GM19324 (cell line): Measurements from ENCODE around the gene KLK1.
A peak's percentile ranks its signal among the peaks of the same experiment; 100 is the strongest.

Experiments
- ATAC-seq: cut with Tn5 transposase; IDR thresholded peaks from one replicate; pipeline ENCODE4 v1.9.1; 2021; ENCODE audit warnings: mild to moderate bottlenecking, moderate library complexity; ENCODE audit not compliant: unreplicated experiment, low FRiP score

The KLK1 gene

DNA sequence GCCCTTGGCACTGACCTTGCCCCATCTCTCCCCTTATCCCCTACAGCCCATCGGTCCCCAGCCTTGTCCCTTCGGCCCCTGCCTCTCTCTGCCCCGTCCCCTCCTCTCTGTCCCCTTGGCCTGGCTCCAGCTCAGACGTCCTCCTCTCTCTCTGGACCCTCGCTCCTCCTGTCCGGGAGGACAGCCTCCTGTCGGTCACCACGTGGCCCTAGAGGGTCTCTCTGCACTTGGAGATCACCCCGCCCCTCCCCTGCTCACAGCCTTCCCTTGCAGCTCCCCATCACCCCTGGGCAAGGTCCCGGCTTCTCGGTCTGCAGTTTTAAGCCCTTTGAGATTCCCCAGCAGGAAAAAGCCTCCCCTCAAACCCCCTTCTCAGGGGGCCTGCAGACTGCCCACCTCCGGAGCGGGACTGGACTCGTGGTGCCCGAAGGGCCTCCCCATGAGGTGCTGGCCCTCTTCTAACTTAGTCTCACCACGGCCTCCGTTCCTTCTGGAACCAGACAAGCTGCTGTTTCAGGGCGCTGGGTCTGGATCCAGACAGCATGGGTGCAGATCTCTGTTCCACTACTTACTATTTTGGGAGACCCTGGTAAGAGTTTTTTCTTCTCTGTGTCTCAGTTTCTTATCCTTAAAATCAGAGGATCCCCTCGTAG lies 13.1 kb upstream of the KLK1 start:
- ATAC-seq = no peak

- peak; percentile 80 for ATAC-seq
Observed at GRCh38 chr19:50835785-50836542, 12.4 kb upstream of the KLK1 start.

DNA sequence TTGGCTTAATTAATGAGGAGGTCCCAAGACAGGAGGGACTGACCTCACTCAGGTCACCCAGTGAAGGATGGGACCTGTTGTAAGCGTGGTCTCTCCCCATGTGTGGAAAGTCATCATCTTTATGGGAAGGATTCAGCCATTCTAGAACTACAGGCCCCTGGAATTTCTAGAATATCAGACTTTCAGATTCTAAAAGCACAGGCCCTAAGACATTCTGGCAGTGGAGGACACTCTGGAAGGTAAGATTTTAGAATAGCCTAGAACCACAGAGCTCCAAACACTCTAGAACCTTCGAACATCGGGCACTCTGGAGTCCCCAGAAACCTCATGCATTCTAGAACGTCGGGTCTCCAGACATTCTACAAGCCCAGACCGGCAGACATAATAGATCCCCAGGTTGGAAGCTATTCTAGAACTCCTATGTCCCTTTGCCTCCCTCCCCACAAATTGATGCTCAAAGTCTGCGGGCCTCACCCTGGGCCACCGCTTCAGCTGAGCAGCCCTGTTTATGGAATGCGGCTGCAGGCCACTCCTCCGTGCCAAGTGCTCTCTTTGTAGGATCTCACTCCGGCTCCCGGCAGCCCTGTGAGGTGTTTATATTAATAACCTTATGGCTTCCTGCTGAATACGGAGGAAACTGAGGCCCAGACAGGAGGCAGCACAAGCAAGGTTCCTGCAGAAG lies 11.7 kb upstream of the KLK1 start:
- no peak for ATAC-seq

DNA sequence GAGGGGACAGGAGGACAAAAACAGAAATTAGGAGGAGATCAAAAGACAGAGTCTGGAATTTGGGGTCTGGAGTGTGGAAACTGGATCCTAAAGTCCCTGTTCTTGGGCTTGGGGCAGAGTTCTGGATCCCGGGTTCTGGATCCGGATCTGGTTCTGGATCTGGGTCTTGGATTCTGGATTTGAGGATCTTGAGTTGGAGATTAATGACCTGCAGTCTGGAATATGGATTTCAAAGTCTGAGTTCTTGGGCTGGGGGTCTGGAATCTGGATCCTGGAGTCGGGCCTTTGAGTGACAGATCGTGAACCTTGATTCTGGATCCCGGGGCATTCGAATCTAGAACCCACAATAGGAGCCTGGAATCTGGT lies 10.2 kb upstream of the KLK1 start:
- no peak for ATAC-seq

GRCh38 chr19:50833117-50833801 lies 9.7 kb upstream of the KLK1 start, which contains the start of gene KLK15:
KLK15 (minus strand) TSS chr19:50833574; CDS start chr19:50831492, 2,082 bp downstream.
- ATAC-seq = no peak

DNA sequence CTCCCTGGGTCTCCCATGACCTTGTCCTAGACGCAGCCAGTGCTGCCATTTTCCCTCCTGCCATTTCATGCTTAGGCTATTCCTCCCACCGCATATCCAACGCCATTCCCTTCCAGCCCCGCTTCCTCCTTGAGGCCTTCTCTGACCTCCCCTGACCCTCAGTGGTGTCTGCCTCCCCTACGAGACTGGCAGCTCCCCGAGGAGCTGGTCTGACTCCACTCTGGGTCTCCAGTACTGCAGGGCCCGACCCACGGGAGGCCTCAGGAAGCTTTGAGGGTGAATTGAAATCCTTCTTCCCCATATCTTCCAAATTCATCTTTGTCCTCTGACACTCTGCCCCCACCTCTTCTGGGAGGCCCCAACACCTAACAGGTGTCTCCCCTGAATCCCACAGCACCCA lies 9.1 kb upstream of the KLK1 start:
- no peak for ATAC-seq

- no peak for ATAC-seq
Observed at GRCh38 chr19:50831026-50831396, 7.4 kb upstream of the KLK1 start.

DNA sequence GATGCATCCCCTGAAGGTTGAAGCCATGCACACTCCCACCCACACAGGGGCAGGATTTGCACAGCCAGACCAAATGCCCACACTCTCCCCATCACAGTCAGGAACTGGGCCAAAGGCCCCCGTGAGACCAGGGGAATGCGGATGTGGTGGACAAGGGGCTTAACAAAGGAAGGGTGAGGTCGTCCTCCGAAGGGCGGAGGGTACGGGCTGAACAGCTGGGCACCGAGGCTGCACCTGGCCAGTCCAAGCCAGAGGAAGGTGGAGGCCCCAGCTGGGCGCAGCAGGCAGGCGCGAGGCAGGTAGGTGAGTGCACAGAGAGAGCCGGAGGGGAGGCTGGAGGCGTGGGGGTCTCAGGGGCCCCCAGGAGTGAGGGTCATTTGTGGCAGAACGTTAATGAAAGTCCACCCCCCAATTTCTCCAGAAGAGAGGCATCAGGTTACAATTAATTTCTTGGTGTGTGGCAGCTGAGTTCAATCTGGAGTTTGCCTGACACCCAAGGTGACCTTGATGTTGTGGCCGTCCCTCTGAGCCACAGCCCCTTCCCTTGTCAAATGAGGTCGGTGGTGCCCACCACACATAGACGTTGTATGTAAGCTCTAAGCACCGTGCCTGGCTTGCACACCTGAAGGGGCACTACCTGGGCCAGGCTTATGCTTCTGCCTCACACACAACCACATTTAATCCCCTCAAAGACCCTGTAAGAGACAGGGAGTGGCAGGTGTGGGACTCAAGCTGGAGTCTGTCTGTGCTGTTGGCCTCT lies 6.9 kb upstream of the KLK1 start:
- no peak for ATAC-seq

- ATAC-seq = no peak
Observed at GRCh38 chr19:50829801-50830200, 6.2 kb upstream of the KLK1 start.

DNA sequence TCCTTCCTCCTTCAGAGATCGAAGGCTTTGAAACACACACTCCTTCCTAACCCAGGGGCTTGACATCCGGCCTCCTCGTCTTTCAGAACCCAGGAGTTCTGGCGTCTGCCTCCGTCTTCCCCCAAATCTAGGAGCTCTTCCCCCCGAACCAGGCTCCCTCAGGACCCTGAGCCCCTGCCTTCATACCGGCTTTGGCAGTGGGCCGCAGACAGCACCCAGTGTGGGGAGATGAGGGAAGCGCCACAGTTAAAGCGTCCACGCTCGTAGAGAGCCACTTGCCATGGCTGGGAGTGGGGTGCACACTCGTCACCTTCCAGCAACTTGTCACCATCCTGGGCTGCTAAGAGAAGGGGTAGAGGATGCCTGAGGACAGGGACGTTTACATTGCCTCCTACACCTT lies 3.9 kb upstream of the KLK1 start:
- ATAC-seq = no peak

- no peak for ATAC-seq
Observed at GRCh38 chr19:50826492-50827240, 3.1 kb upstream of the KLK1 start.

GRCh38 chr19:50822661-50823208 lies 852 bp downstream of the KLK1 start:
- ATAC-seq = no peak

GRCh38 chr19:50821622-50822021 lies 2.0 kb downstream of the KLK1 start:
- ATAC-seq = no peak

DNA sequence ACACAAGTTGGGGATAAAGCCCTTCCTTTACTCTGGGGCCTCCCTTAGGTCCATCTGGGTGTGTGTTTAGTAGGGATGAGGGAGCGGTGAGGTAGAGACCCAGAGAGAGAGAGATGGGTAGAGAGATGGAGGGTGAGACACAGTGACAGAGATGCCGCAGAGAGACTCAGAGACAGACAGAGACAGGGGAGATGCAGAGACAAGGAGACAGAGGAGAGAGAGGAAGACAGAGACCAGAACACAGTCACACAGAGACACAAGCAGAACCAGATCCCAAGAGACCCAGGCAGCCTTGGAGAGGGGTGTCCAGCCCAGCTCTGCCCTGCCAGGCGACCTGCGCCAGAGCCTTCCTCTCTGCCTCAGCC lies 2.4 kb downstream of the KLK1 start:
- ATAC-seq = no peak

DNA sequence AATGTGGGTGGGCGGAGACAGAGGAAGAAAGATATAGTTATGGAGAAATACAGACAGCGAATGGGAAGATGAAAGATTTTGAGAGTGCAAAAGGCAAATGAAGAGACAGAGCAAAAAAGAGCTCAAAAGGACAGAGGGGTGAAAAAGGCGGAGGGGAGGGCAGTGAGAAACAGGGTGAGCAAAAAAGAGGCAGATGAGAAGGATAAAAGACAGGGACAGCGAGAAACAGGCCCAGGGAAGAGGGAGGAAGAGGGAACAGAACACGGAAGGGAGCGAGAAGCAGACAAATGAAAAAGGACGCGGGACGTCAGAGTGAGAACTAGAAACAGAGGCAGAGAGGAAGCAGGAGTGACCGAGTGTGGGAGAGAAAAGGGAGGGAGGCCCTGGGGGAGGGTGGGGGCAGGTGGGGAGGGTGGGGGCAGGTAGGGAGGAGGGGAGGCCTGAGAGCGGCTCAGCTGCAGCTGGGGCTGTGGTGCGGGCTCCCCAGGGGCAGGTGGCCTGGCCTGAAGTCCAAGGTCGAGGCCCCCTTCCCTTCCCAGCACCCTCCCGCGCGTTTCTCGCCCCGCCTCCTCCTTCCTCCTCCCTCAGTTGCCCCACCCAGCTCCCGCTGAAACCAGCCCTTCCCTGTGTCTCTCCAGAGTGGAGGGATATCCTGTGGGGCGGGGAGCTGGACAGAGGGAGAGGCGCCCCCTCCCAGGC lies 2.9 kb downstream of the KLK1 start:
- no peak for ATAC-seq

GRCh38 chr19:50820086-50820485 lies 3.5 kb downstream of the KLK1 start:
- no peak for ATAC-seq

- ATAC-seq = no peak
Observed at GRCh38 chr19:50819636-50820035, 4.0 kb downstream of the KLK1 start.

- ATAC-seq = no peak
Observed at GRCh38 chr19:50818859-50819472, 4.6 kb downstream of the KLK1 start.
